ENCODE measurements around the gene SUN5. TPM values are rescaled to one million over a fixed set of nuclear protein-coding genes. Genes with fewer than 3 reads are reported as not detected.

Gene SUN5
- total RNA-seq, 4 donors from 2014 or later, result not detected

DNA sequence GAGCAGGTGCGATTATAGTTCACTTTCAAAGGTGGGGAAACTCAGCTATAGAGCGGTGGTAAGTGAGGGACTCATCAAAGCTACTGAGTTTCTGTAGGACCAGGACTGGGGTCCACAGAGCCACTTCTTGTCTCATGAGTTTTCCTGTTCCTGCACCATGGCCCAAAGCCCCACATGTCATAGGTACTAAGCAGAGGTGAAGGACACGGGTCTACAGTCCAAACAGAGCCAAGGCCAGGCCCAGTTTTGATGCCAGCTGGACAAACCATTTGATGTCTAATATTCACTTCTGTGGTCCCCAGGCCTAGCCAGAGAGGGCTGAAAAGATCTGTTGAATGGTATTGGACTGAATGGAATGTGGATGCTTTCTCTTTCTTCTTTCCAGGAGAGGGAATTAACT lies 38.2 kb upstream of the SUN5 start:
- DNase-seq (ENCODE audit: low spot score) (no peak), ATAC-seq (ENCODE audit: low FRiP score) (no peak)
- TF ChIP-seq, protein P1, sequence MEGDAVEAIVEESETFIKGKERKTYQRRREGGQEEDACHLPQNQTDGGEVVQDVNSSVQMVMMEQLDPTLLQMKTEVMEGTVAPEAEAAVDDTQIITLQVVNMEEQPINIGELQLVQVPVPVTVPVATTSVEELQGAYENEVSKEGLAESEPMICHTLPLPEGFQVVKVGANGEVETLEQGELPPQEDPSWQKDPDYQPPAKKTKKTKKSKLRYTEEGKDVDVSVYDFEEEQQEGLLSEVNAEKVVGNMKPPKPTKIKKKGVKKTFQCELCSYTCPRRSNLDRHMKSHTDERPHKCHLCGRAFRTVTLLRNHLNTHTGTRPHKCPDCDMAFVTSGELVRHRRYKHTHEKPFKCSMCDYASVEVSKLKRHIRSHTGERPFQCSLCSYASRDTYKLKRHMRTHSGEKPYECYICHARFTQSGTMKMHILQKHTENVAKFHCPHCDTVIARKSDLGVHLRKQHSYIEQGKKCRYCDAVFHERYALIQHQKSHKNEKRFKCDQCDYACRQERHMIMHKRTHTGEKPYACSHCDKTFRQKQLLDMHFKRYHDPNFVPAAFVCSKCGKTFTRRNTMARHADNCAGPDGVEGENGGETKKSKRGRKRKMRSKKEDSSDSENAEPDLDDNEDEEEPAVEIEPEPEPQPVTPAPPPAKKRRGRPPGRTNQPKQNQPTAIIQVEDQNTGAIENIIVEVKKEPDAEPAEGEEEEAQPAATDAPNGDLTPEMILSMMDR (IDR thresholded peaks at IDR 0.05), result no peak

DNA sequence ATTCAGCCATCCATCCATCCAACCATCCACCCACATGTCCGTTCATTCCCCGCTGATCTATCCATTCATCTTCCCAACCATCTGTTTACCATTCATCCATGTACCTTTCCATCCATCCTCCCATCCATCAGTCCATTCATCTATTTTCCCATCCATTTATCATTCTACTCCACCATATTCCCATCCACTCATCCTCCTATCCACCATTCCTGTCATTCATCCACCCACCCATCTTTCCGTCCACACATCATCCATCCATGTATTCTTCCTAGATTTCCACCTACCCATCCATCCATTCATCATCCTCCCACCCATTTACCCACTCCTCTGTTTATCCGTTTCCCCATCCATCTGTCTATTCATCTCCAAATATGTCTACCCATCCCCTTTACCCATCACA lies 34.0 kb upstream of the SUN5 start:
- ATAC-seq (ENCODE audit: low FRiP score) (no peak), DNase-seq (ENCODE audit: low spot score) (no peak)
- TF ChIP-seq, protein P1 (IDR thresholded peaks at IDR 0.05), result no peak

DNA sequence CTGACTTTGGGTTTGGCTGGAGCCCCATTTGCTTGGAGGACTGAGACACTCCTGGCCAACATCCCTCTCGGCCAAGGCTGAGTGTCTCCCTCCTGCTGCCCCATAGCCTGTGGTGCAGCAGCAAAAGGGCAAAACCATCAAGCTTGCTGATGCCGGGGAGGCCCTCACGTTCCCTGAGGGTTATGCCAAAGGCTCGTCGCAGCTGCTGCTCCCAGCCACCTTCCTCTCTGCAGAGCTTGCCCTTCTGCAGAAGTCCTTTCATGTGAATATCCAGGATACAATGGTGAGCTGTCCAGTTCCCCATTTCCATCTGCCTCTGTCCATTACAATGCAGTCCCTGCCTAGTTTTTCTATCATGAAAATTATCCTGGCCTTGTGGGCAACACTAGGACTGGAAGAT lies 33.2 kb upstream of the SUN5 start:
- no peak for DNase-seq (ENCODE audit: low spot score)

DNA sequence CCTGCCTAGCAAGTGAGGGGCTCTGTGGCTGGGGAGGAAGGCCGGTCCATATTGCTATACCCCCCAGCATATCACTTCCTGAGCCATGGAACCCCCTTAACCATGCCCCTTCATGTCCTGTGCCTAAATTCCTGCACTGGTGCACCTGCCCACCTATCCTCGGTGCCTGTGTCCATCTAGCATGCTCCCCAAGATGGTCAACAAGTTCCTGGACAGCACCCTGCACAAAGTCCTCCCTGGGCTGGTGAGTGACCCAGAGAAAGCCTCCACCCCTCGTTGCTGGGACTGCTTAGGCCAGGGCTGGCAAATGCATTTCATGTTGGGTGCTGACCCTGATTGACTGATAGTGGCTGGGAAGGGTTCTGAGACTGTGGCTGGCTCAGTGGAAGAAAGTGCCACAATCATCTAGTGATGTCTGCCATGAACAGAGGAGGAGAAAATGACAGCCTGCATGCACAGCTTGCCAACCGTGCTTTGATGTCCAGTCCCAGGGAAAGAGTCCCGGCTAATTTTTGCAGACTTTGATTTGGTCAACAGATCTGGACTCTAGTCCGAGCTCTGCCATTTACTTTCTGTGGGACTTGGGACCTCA lies 30.8 kb upstream of the SUN5 start:
- TF ChIP-seq, protein P1 (IDR thresholded peaks at IDR 0.05), result no peak
- ATAC-seq (ENCODE audit: low FRiP score), result no peak

More for the DNA sequence above, 33.2 kb upstream of the SUN5 start:
- ATAC-seq (ENCODE audit: low FRiP score), result no peak
- TF ChIP-seq, protein P1 (IDR thresholded peaks at IDR 0.05), result no peak

DNA sequence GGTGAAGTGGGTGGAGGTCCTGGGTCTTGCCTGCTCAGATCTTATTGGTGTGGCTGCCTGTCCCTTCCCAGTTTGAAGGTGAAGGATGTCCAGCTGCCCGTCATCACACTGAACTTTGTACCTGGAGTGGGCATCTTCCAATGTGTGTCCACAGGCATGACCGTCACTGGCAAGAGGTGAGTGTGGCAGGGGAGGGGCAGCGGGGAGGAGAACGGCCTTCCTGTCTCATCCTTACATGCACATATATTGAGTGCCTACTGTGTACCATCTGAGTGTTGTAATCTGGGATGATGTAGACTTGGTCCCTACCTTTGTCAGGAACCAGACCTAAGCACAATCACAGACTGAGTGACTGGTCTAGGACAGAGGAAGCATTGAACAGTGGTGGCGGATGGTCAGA lies 29.9 kb upstream of the SUN5 start:
- DNase-seq (ENCODE audit: low spot score), result no peak
- ATAC-seq (ENCODE audit: low FRiP score), result no peak
- TF ChIP-seq, protein P1 (IDR thresholded peaks at IDR 0.05), result no peak

More for the DNA sequence above, 30.8 kb upstream of the SUN5 start:
- no peak for DNase-seq (ENCODE audit: low spot score)

DNA sequence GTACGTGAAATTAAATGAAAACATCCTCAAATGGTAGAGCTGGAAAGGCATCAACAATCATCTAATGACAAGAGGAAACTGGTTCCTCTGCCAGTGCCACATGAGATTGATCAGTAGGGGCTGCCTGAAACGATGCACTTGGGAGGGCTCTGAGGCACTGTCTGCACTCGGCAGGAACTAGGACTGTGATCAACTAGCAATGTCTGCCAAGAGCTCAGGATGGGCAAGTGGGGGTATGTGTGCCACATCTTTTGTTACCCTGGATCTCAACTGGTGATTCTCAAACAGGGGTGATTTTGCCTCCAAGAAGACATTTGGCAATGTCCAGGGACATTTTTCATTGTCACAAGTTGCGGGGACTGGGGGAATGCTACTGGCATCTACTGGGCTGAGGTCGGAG lies 29.1 kb upstream of the SUN5 start:
- no peak for ATAC-seq (ENCODE audit: low FRiP score)
- TF ChIP-seq, protein P1 (IDR thresholded peaks at IDR 0.05), result no peak
- DNase-seq (ENCODE audit: low spot score), result no peak

DNA sequence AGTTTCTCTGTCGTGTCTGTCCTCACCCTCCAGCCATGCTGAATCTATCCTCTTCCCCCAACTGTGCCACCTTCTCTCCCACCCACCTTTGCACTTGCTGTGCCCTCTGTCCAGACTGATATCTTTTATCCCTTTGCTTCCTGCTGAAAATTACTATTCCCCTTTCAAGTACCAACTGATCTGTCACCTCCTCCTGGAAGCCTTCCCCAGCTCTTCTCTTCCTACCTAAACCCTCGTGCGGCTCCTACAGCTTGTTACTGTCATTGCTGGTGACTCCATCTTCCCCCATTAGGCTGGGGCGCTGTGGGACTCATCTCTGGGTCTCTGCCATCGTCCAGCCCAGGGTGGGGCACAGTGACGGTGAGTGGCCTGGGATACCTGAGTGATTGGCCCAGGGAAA lies 28.3 kb upstream of the SUN5 start:
- no peak for DNase-seq (ENCODE audit: low spot score)
- TF ChIP-seq, protein P1 (IDR thresholded peaks at IDR 0.05), result no peak
- ATAC-seq (ENCODE audit: low FRiP score), result no peak
